ENCODE measurements around the gene GCG.

DNA sequence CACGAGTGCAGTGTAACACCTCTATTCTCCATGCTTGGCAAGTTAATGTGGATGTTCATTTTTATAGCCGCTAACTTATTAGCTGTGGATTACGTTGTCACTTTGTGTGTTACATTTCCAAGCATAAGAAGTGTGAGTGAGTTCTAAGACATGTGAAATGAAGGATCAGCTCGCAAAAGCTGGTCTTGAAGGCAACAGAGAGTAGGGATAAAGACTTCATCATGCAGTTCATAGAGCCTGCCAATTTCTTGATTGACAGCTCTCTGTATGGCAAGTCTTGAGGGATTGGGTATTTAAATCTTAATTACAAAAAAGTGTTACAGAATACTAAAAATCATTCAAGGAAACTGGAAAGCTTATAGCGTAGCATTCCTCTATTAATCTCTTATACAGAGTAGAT is 52.2 kb downstream of the GCG start:
- TF ChIP-seq, protein P1, sequence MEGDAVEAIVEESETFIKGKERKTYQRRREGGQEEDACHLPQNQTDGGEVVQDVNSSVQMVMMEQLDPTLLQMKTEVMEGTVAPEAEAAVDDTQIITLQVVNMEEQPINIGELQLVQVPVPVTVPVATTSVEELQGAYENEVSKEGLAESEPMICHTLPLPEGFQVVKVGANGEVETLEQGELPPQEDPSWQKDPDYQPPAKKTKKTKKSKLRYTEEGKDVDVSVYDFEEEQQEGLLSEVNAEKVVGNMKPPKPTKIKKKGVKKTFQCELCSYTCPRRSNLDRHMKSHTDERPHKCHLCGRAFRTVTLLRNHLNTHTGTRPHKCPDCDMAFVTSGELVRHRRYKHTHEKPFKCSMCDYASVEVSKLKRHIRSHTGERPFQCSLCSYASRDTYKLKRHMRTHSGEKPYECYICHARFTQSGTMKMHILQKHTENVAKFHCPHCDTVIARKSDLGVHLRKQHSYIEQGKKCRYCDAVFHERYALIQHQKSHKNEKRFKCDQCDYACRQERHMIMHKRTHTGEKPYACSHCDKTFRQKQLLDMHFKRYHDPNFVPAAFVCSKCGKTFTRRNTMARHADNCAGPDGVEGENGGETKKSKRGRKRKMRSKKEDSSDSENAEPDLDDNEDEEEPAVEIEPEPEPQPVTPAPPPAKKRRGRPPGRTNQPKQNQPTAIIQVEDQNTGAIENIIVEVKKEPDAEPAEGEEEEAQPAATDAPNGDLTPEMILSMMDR (IDR thresholded peaks at IDR 0.05), result no peak
- no peak for TF ChIP-seq POLR2A (IDR thresholded peaks at IDR 0.05)

All from tibial nerve (tissue), 3 donors.